ENCODE measurements around the gene ZBTB11. TPM values are rescaled to one million over a fixed set of nuclear protein-coding genes. Genes with fewer than 3 reads are reported as not detected.

Gene ZBTB11
- total RNA-seq, 1 experiment from 2014 or later, result 14.8 TPM

DNA sequence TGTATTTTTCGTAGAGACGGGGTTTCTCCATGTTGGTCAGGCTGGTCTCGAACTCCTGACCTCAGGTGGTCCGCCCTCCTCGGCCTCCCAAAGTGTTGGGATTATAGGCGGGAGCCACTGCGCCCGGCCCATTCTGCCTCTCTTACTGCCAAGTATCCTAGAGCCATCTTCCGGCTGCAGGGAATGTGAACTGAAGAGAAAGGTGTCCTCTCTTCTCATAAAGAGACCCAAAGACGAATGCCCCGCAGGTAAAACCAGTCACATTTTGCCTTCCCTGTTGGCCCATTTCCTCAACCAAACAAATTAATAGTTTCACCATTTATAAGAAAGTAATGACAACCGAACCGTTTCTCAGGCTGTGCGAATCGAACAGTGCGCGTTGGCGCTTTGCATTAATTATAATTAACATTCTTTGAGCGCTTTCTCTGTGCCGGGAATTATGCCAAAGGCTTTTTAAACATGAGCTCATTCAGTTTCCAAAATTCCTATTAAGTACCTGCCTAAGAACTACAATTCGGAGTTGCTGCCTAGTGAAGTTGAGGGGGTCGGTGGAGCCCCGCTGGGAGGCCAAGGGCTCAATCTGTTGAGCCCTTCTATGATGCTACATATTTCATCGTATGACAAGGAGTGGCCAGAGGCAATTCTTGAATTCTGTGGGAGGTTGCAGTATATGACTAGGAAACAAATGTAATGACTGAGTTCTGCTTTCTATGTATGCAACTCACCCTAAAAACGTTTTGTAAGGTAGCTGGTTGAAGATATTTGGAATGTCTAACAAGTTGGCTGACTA is 10.4 kb upstream of the ZBTB11 start:
- Histone ChIP-seq H2AFZ (ENCODE audit: low read length) (no peak overlapping the region), H3K27me3 (ENCODE audit: insufficient read depth, low read length) (no peaks in the 10 kb centered on the region), H3K9ac (ENCODE audit: extremely low read depth, insufficient read length, low read length) (no peak overlapping the region), H3T11ph (ENCODE audit: low read length) (no peak overlapping the region), H3K4ac (ENCODE audit: low read depth, low read length) (no peak overlapping the region), H3K27ac (ENCODE audit: insufficient read length, low read depth, low read length) (no peak overlapping the region), H4K5ac (ENCODE audit: insufficient read length, low read depth, low read length) (no peak overlapping the region), H2BK5ac (ENCODE audit: insufficient read length, low read length) (no peak overlapping the region), H4K20me1 (ENCODE audit: control insufficient read depth, insufficient read depth, insufficient read length) (no peaks in the 10 kb centered on the region), H2BK15ac (ENCODE audit: low read depth, low read length) (no peak overlapping the region), H3K4me1 (ENCODE audit: insufficient read depth, low read length) (no peaks in the 10 kb centered on the region), H3K23me2 (ENCODE audit: insufficient read length, low read depth, low read length, poor library complexity, severe bottlenecking) (peaks cover 10% of the 10 kb centered on the region), H4K8ac (replicated peaks; ENCODE audit: insufficient read length, low read depth, low read length) (no peak overlapping the region), H3K23ac (ENCODE audit: insufficient read length, low read depth, low read length) (no peak overlapping the region), H3K14ac (ENCODE audit: insufficient read depth, low read length) (no peak overlapping the region), H3K79me2 (ENCODE audit: insufficient read depth, low read length) (peaks cover 16% of the 10 kb centered on the region; the same call in 1 of the 2 replicates), H3K79me1 (ENCODE audit: insufficient read depth, low read depth, low read length, poor library complexity, severe bottlenecking) (no peaks in the 10 kb centered on the region), H3K4me2 (ENCODE audit: insufficient read depth, insufficient read length, low read length) (peak overlapping the region; percentile 84), H2BK20ac (ENCODE audit: low read depth, low read length, poor library complexity, severe bottlenecking) (no peak overlapping the region), H2AK5ac (ENCODE audit: insufficient read length, low read length) (no peak overlapping the region), H2BK120ac (ENCODE audit: low read depth, low read length, poor library complexity, severe bottlenecking) (no peak overlapping the region), H3K9me3 (ENCODE audit: control insufficient read depth, low read depth, low read length) (no peaks in the 10 kb centered on the region), H3K18ac (ENCODE audit: insufficient read length, low read depth, low read length) (no peak overlapping the region), H3K56ac (ENCODE audit: insufficient read length, low read depth, low read length) (no peak overlapping the region), H2BK12ac (ENCODE audit: insufficient read length, low read depth, low read length) (no peak overlapping the region), H4K91ac (ENCODE audit: insufficient read length, low read depth, low read length) (no peak overlapping the region)
- Mint-ChIP-seq H3K36me3 (ENCODE audit: insufficient read depth in 1 of 3, low read depth in 3 of 3) (peaks cover 27 to 38% (median 36%) of the 10 kb centered on the region in 3 experiments), H3K27ac (peak overlapping the region; percentile 99 to 100 (median 100); a peak in 4 of 7 replicates), H3K9me3 (no peaks in the 10 kb centered on the region), H3K27me3 (ENCODE audit: low read depth) (peaks cover 1% of the 10 kb centered on the region; the same call in 1 of the 2 replicates), H3K4me1 (peaks cover 32 to 38% of the 10 kb centered on the region in 2 experiments), H3K4me3 (peak overlapping the region; percentile 99 to 100)
- DNase-seq, result no peak
- TF ChIP-seq, protein P1, sequence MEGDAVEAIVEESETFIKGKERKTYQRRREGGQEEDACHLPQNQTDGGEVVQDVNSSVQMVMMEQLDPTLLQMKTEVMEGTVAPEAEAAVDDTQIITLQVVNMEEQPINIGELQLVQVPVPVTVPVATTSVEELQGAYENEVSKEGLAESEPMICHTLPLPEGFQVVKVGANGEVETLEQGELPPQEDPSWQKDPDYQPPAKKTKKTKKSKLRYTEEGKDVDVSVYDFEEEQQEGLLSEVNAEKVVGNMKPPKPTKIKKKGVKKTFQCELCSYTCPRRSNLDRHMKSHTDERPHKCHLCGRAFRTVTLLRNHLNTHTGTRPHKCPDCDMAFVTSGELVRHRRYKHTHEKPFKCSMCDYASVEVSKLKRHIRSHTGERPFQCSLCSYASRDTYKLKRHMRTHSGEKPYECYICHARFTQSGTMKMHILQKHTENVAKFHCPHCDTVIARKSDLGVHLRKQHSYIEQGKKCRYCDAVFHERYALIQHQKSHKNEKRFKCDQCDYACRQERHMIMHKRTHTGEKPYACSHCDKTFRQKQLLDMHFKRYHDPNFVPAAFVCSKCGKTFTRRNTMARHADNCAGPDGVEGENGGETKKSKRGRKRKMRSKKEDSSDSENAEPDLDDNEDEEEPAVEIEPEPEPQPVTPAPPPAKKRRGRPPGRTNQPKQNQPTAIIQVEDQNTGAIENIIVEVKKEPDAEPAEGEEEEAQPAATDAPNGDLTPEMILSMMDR (conservative IDR thresholded peaks at IDR 0.05), result no peak
- WGBS (ENCODE audit: extremely low coverage, insufficient read length, low lambda C conversion rate), result no CpG with 5 or more reads among the region's 25 CpGs

Data from H9 (cell line).